Measurements from ENCODE around the gene CBX8. TPM values are rescaled to one million over a fixed set of nuclear protein-coding genes. Genes with fewer than 3 reads are reported as not detected.

Gene CBX8
- total and polyA plus RNA-seq, 2 of the 13 experiments (the other 11 are each of a cell fraction or from before 2014, with no cell fraction given), result 0.34 to 12.6 TPM

DNA sequence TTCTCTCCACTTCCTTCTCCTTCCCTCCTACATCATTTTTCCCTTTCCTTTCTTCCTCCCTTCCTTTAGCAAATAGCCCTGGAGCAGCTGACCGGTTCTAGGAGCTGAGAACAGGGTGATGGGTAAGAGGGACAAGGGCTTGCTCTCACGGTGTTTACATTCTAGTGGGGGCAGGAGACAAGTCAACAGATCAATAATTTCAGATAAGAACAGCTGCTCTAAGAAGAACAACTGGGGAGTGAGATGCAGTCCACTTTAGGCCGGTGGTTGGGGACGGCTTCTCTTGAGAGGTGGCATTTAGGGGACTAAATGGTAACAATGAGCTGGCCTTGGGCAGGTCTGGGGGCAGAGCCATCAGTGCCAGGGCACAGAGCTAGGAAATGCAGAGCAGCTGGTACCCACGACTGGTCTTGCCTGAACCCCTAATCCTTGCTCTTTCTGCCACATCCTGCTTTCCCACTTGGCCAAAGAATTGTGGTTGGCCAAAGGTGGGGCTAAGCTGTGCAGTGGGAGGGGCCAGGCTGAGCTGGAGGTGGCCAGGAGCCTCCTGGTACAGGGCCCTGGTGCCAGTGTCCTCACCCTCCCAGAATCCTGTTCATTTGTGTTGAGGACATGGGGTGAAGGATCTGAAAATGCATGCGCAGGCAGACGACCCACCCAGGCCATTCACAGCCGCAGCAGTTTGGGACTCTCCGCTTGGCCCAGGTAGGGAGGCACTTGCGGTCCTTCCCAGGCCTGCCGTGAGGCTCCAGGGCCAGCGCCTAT is 24.6 kb upstream of the CBX8 start (continued):
- TF ChIP-seq ZBTB20 (CRISPR knock-in tag; IDR thresholded peaks at IDR 0.05; ENCODE audit: borderline replicate concordance, low read depth), result peak; percentile 76; the same call in 1 of the 2 replicates
- no peak for TF ChIP-seq STAG1 (CRISPR knock-in tag; IDR thresholded peaks at IDR 0.05)
- TF ChIP-seq, protein P1, sequence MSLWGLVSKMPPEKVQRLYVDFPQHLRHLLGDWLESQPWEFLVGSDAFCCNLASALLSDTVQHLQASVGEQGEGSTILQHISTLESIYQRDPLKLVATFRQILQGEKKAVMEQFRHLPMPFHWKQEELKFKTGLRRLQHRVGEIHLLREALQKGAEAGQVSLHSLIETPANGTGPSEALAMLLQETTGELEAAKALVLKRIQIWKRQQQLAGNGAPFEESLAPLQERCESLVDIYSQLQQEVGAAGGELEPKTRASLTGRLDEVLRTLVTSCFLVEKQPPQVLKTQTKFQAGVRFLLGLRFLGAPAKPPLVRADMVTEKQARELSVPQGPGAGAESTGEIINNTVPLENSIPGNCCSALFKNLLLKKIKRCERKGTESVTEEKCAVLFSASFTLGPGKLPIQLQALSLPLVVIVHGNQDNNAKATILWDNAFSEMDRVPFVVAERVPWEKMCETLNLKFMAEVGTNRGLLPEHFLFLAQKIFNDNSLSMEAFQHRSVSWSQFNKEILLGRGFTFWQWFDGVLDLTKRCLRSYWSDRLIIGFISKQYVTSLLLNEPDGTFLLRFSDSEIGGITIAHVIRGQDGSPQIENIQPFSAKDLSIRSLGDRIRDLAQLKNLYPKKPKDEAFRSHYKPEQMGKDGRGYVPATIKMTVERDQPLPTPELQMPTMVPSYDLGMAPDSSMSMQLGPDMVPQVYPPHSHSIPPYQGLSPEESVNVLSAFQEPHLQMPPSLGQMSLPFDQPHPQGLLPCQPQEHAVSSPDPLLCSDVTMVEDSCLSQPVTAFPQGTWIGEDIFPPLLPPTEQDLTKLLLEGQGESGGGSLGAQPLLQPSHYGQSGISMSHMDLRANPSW (CRISPR knock-in tag; IDR thresholded peaks at IDR 0.05; ENCODE audit: borderline replicate concordance), result no peak
- TF ChIP-seq SATB2 (CRISPR knock-in tag; IDR thresholded peaks at IDR 0.05), result no peak
- no peak for TF ChIP-seq RAD51 (IDR thresholded peaks at IDR 0.05; ENCODE audit: borderline replicate concordance)
- TF ChIP-seq MEF2D (CRISPR knock-in tag; IDR thresholded peaks at IDR 0.05), result peak; percentile 86; the same call in 1 of the 2 replicates
- peak; percentile 47; the same call in 1 of the 2 replicates for TF ChIP-seq PHF8 (CRISPR knock-in tag; IDR thresholded peaks at IDR 0.05)
- TF ChIP-seq ZBTB21 (CRISPR knock-in tag; IDR thresholded peaks at IDR 0.05), result no peak
- TF ChIP-seq HNRNPLL (IDR thresholded peaks at IDR 0.05; ENCODE audit: low read depth, low read length, poor library complexity, severe bottlenecking), result no peak
- TF ChIP-seq, protein P2, sequence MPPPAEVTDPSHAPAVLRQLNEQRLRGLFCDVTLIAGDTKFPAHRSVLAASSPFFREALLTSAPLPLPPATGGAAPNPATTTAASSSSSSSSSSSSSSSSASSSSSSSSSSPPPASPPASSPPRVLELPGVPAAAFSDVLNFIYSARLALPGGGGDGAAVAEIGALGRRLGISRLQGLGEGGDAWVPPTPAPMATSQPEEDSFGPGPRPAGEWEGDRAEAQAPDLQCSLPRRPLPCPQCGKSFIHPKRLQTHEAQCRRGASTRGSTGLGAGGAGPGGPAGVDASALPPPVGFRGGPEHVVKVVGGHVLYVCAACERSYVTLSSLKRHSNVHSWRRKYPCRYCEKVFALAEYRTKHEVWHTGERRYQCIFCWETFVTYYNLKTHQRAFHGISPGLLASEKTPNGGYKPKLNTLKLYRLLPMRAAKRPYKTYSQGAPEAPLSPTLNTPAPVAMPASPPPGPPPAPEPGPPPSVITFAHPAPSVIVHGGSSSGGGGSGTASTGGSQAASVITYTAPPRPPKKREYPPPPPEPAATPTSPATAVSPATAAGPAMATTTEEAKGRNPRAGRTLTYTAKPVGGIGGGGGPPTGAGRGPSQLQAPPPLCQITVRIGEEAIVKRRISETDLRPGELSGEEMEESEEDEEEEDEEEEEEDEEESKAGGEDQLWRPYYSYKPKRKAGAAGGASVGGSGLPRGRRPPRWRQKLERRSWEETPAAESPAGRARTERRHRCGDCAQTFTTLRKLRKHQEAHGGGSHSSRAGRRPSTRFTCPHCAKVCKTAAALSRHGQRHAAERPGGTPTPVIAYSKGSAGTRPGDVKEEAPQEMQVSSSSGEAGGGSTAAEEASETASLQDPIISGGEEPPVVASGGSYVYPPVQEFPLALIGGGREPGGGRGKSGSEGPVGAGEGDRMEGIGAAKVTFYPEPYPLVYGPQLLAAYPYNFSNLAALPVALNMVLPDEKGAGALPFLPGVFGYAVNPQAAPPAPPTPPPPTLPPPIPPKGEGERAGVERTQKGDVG (CRISPR knock-in tag; IDR thresholded peaks at IDR 0.05; ENCODE audit: borderline replicate concordance), result no peak
- TF ChIP-seq, protein P3, sequence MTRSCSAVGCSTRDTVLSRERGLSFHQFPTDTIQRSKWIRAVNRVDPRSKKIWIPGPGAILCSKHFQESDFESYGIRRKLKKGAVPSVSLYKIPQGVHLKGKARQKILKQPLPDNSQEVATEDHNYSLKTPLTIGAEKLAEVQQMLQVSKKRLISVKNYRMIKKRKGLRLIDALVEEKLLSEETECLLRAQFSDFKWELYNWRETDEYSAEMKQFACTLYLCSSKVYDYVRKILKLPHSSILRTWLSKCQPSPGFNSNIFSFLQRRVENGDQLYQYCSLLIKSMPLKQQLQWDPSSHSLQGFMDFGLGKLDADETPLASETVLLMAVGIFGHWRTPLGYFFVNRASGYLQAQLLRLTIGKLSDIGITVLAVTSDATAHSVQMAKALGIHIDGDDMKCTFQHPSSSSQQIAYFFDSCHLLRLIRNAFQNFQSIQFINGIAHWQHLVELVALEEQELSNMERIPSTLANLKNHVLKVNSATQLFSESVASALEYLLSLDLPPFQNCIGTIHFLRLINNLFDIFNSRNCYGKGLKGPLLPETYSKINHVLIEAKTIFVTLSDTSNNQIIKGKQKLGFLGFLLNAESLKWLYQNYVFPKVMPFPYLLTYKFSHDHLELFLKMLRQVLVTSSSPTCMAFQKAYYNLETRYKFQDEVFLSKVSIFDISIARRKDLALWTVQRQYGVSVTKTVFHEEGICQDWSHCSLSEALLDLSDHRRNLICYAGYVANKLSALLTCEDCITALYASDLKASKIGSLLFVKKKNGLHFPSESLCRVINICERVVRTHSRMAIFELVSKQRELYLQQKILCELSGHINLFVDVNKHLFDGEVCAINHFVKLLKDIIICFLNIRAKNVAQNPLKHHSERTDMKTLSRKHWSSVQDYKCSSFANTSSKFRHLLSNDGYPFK (CRISPR knock-in tag; IDR thresholded peaks at IDR 0.05; ENCODE audit: borderline replicate concordance), result no peak
- TF ChIP-seq POGZ (CRISPR knock-in tag; IDR thresholded peaks at IDR 0.05), result peak; percentile 32; the same call in 1 of the 2 replicates
- no peak for TF ChIP-seq U2AF1 (optimal IDR thresholded peaks at IDR 0.05; ENCODE audit: low read depth, low read length)
- 0 out of 2 replicates have a peak, but pooled peaks have one; percentile 21 for TF ChIP-seq ZNF607 (CRISPR knock-in tag; IDR thresholded peaks at IDR 0.05; ENCODE audit: borderline replicate concordance)
- no peak for TF ChIP-seq ZNF17 (CRISPR knock-in tag; IDR thresholded peaks at IDR 0.05)
- TF ChIP-seq, protein P4, sequence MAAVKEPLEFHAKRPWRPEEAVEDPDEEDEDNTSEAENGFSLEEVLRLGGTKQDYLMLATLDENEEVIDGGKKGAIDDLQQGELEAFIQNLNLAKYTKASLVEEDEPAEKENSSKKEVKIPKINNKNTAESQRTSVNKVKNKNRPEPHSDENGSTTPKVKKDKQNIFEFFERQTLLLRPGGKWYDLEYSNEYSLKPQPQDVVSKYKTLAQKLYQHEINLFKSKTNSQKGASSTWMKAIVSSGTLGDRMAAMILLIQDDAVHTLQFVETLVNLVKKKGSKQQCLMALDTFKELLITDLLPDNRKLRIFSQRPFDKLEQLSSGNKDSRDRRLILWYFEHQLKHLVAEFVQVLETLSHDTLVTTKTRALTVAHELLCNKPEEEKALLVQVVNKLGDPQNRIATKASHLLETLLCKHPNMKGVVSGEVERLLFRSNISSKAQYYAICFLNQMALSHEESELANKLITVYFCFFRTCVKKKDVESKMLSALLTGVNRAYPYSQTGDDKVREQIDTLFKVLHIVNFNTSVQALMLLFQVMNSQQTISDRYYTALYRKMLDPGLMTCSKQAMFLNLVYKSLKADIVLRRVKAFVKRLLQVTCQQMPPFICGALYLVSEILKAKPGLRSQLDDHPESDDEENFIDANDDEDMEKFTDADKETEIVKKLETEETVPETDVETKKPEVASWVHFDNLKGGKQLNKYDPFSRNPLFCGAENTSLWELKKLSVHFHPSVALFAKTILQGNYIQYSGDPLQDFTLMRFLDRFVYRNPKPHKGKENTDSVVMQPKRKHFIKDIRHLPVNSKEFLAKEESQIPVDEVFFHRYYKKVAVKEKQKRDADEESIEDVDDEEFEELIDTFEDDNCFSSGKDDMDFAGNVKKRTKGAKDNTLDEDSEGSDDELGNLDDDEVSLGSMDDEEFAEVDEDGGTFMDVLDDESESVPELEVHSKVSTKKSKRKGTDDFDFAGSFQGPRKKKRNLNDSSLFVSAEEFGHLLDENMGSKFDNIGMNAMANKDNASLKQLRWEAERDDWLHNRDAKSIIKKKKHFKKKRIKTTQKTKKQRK (IDR thresholded peaks at IDR 0.05; ENCODE audit: low read length), result no peak

All from HepG2 (cell line).